Endodermal cell (in vitro differentiated cells): ENCODE measurements around the gene PPDPF. TPM values are rescaled to one million over a fixed set of nuclear protein-coding genes. Genes with fewer than 3 reads are reported as not detected.
"Not testable (repeated sequence)": the region's sequence is repeated elsewhere in the genome, so short reads cannot be mapped to it uniquely, and the experiment has no call there.

ENCODE experiments used
- DNase-seq: peaks from one replicate; pipeline ENCODE4 v3.0.0-alpha.2; 2017
- H3K27ac ChIP-seq: 2 replicates; pipeline ENCODE4 v1.5.1; 2013; ENCODE audit warnings: mild to moderate bottlenecking, low read depth, low read length, moderate library complexity
- H3K27me3 ChIP-seq: 2 replicates; pipeline ENCODE4 v1.6.1; 2013; ENCODE audit warnings: mild to moderate bottlenecking, low read length, moderate library complexity; ENCODE audit not compliant: insufficient read depth, control insufficient read depth, poor library complexity, severe bottlenecking
- H3K36me3 ChIP-seq: 2 replicates; pipeline ENCODE4 v1.7.0; 2013; ENCODE audit warnings: mild to moderate bottlenecking, low read length, moderate library complexity; ENCODE audit not compliant: control insufficient read depth, insufficient read depth
- H3K4me1 ChIP-seq: one replicate; pipeline ENCODE4 v1.7.0; 2013; ENCODE audit warnings: low read length; ENCODE audit not compliant: control insufficient read depth, insufficient read depth
- H3K4me3 ChIP-seq: 2 replicates; pipeline ENCODE4 v1.5.1; 2013; ENCODE audit warnings: mild to moderate bottlenecking, low read length, moderate library complexity
- H3K9ac ChIP-seq: 2 replicates; pipeline ENCODE4 v1.6.1; 2013; ENCODE audit warnings: mild to moderate bottlenecking, low read length, moderate library complexity; ENCODE audit not compliant: poor library complexity, severe bottlenecking; ENCODE audit errors: extremely low read depth
- H3K9me3 ChIP-seq: 2 replicates; pipeline ENCODE4 v1.6.1; 2013; ENCODE audit warnings: mild to moderate bottlenecking, low read length, moderate library complexity; ENCODE audit not compliant: control insufficient read depth
- H3K27ac Mint-ChIP-seq: 2 replicates; pipeline ENCODE4 v1.8.0; 2020; ENCODE audit warnings: mixed read lengths
- H3K27me3 Mint-ChIP-seq: 2 replicates; pipeline ENCODE4 v1.8.0; 2021; ENCODE audit warnings: mild to moderate bottlenecking, mixed read lengths; ENCODE audit not compliant: insufficient read depth
- H3K36me3 Mint-ChIP-seq: 2 replicates; pipeline ENCODE4 v1.8.0; 2020; ENCODE audit warnings: low read depth, mixed read lengths
- H3K4me1 Mint-ChIP-seq: 2 replicates; pipeline ENCODE4 v1.8.0; 2020; ENCODE audit warnings: mixed read lengths
- H3K4me3 Mint-ChIP-seq: 2 replicates; pipeline ENCODE4 v1.8.0; 2020; ENCODE audit warnings: mild to moderate bottlenecking, moderate library complexity, mixed read lengths
- H3K9me3 Mint-ChIP-seq: 2 replicates; pipeline ENCODE4 v1.8.0; 2020; ENCODE audit warnings: mild to moderate bottlenecking, mixed read lengths
- CTCF ChIP-seq: fragments of 200-600 bp; sonication (generic); conservative IDR thresholded peaks from 2 replicates; pipeline ENCODE4 v1.5.0; 2021; ENCODE audit warnings: antibody characterized with exemption, mild to moderate bottlenecking
- WGBS, 2 experiments: methylation state at CpG; one replicate each; pipeline versions ENCODE4 v1.1.5 to v1.1.7; 2013; ENCODE audit warnings: missing lambda C conversion rate in 2 of 2, mixed read lengths in 1 of 2; ENCODE audit not compliant: insufficient coverage in 1 of 2, insufficient read length in 1 of 2; 5-methylcytosine and 5-hydroxymethylcytosine counted together
- total RNA-seq, 2 donors: library from RNA; stranded (reverse); fragmentation: NEBNext Ultra II Directional in 1 of 2; extraction: Animal tissue kit (Norgen Biotek cat#: 25700) in 1 of 2; gene quantifications; 2 replicates in 1 of 2; 3 replicates in 1 of 2; pipeline ENCODE4 v1.2.1, GENCODE V29; 2021

The PPDPF gene
- total RNA-seq, 2 donors from 2014 or later: 247 to 296 TPM

GRCh38 chr20:63509088-63509564 lies 11.4 kb upstream of the PPDPF start:
- Mint-ChIP-seq H3K4me1 (no peaks in the 10 kb centered on the region), H3K27ac (no peak overlapping the region), H3K4me3 (no peak overlapping the region), H3K9me3 (peaks cover 8% of the 10 kb centered on the region), H3K27me3 (peaks cover 22% of the 10 kb centered on the region), H3K36me3 (no peaks in the 10 kb centered on the region)
- WGBS, 2 experiments: 95 to 97% methylated on average over 8 to 9 of the region's 9 CpGs
- no peak for TF ChIP-seq CTCF
- H3K27ac ChIP-seq: no peak overlapping the region
- no peak overlapping the region for H3K9ac ChIP-seq
- DNase-seq: peak; percentile 6
- H3K4me1 ChIP-seq: no peaks in the 10 kb centered on the region
- no peaks in the 10 kb centered on the region for H3K36me3 ChIP-seq
- no peaks in the 10 kb centered on the region for H3K27me3 ChIP-seq
- H3K4me3 ChIP-seq: no peak overlapping the region
- H3K9me3 ChIP-seq: peaks cover 7% of the 10 kb centered on the region

GRCh38 chr20:63513207-63513606 lies 7.4 kb upstream of the PPDPF start:
- no peaks in the 10 kb centered on the region for H3K4me1 ChIP-seq
- H3K4me3 Mint-ChIP-seq: no peak overlapping the region
- H3K27ac ChIP-seq: no peak overlapping the region
- H3K4me3 ChIP-seq: no peak overlapping the region
- H3K27me3 ChIP-seq: no peaks in the 10 kb centered on the region
- WGBS, 2 experiments: 95 to 100% methylated on average over 3 of the region's 3 CpGs
- H3K36me3 Mint-ChIP-seq: peaks cover 1% of the 10 kb centered on the region
- H3K9me3 ChIP-seq: no peaks in the 10 kb centered on the region
- no peak overlapping the region for H3K27ac Mint-ChIP-seq
- DNase-seq: no peak
- H3K9me3 Mint-ChIP-seq: peaks cover 5% of the 10 kb centered on the region
- H3K27me3 Mint-ChIP-seq: peaks cover 17% of the 10 kb centered on the region
- no peak overlapping the region for H3K9ac ChIP-seq
- TF ChIP-seq CTCF: no peak
- H3K36me3 ChIP-seq: no peaks in the 10 kb centered on the region
- no peaks in the 10 kb centered on the region for H3K4me1 Mint-ChIP-seq

GRCh38 chr20:63514520-63514919 lies 6.0 kb upstream of the PPDPF start:
- not testable (repeated sequence) for H3K4me1 Mint-ChIP-seq
- H3K27me3 Mint-ChIP-seq: peaks cover 23% of the 10 kb centered on the region
- peak; percentile 28 for DNase-seq

More at GRCh38 chr20:63514520-63514919, 6.0 kb upstream of the PPDPF start:
- H3K36me3 Mint-ChIP-seq, H3K4me3 ChIP-seq, H3K9me3 Mint-ChIP-seq, H3K9ac ChIP-seq, H3K27ac ChIP-seq, H3K27me3 ChIP-seq, H3K4me3 Mint-ChIP-seq, H3K9me3 ChIP-seq, H3K36me3 ChIP-seq, H3K27ac Mint-ChIP-seq, H3K4me1 ChIP-seq: not testable (repeated sequence)
- WGBS, 2 experiments: 91 to 93% methylated on average over 5 to 9 of the region's 10 CpGs
